Stimulated activated CD4-positive, alpha-beta T cell treated with anti-CD3 and anti-CD28 coated beads, Interleukin-4, amount 100 ng/mL, for 4 hours (primary cell): ENCODE results near the gene CHRNA10.
"Not testable (repeated sequence)": the region's sequence is repeated elsewhere in the genome, so short reads cannot be mapped to it uniquely, and the experiment has no call there.

ENCODE experiments used
- DNase-seq, 2 experiments: peaks; one replicate each; pipeline ENCODE4 v3.0.0-alpha.2; 2020

CHRNA10 gene

GRCh38 chr11:3664032-3664630, 7.1 kb downstream of the CHRNA10 start:
- no peak for DNase-seq

DNA sequence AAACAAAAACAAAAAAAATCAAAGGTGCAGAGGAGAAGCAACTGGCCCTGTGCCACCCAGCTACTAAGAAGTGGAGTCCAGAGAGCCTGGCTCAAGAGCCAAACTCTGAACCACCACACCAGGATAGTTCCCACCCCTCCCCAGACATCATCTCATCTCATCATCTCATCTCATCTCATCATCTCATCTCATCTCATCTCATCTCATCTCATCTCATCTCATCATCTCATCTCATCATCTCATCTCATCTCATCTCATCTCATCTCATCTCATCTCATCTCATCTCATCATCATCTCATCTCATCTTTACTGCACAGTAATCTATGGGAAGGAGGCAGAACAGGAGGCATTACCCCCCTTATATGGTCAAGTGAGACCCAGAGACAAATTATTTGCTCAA, 8.3 kb downstream of the CHRNA10 start:
- DNase-seq = no peak

DNA sequence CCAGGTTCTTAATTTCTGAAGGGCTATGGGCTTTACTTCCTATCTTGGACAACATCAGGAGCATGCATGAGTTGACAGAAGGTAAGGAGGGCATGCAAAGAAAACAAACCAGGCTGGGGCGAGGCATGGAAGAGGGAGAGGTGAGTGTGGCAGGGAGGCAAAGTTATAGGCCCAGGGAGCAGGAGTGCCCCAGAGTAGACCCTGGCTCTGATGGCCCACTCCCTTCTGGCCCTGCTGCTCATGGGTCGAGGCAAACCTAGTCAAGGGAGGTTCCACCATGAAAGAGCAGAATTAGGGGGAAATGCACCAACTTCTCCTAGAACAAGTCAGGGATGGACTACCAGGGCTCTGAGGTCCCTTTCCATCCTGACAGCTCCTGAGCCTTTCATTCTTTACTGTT, 10.2 kb downstream of the CHRNA10 start:
- DNase-seq = no peak

DNA sequence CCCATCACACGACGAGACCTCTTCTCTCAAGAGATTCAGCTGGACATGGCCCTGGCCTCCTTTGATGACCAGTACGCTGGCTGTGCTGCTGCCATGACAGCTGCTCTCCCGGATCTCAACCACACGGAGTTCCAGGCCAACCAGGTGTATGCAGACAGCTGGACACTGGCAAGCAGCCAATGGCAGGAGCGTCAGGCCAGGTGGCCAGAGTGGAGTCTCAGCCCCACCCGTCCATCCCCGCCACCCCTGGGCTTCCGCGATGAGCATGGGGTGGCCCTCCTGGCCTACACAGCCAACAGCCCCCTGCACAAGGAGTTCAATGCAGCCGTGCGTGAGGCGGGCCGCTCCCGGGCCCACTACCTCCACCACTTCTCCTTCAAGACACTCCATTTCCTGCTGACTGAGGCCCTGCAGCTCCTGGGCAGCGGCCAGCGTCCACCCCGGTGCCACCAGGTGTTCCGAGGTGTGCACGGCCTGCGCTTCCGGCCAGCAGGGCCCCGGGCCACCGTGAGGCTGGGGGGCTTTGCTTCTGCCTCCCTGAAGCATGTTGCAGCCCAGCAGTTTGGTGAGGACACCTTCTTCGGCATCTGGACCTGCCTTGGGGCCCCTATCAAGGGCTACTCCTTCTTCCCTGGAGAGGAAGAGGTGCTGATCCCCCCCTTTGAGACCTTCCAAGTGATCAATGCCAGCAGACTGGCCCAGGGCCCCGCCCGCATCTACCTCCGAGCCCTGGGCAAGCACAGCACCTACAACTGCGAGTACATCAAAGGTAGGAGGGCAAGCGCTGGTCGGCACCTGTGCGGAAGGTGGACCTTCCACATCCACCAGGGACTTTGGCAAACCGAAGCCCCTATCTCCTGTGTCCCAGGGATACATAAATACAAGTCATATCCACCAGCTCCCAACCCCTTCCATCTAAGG, 11.3 kb downstream of the CHRNA10 start:
- no peak for DNase-seq

DNA sequence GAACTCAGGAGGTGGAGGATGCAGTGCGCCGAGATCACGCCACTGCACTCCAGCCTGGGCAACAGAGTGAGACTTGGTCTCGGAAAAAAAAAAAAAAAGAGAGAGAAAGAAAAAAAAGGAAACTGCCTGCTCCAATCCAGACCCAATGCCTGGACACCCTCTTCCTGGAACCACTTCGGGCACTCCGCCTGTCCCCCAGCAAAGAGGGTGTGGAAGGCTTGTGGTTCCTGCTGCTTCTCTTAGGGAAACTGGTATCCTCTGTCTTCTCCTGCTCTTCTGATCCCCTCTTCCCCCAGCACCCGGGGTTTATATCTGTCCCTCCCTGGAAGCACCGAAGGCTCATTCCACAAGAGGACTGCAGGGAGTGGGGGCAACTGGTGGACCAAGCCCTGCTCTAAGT, 12.9 kb downstream of the CHRNA10 start:
- no peak for DNase-seq

DNA sequence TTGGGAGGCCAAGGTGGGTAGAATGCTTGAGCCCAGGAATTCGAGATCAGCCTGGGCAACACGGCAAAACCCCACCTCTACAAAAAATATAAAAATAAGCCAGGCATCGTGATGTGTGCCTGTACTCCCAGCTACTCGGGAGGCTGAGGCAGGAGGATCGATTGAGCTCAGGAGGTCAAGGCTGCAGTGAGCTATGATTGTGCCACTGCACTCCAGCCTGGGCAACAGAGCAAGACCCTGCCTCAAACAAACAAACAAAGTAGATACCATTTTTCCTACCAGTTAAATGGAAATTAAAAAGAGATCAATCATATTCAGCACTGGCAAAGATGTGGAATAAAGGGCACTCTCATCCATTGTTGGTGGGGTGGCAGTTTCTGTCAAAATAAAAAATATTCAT, 13.9 kb downstream of the CHRNA10 start:
- DNase-seq = not testable (repeated sequence)

DNA sequence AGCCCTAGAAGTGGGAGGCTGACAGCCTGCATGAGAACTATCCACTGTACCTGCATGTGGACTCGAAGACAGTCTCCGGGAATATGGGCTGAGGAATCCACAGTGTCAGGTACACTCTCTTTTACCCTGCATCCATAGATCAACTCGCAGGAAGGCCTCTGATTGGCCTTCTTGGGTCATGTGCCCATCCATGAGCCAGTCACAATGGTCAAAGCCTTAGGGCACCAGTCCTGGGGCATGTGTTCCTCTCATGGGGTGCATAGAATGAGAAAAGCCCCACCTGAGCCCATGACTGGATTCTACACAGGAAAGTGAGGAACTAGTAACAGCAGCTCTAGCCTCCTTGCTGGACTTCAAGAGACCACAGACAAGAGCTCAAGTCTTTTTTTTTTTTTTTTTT, 15.6 kb downstream of the CHRNA10 start:
- DNase-seq = no peak

- not testable (repeated sequence) for DNase-seq
Observed at GRCh38 chr11:3652514-3652913, 18.7 kb downstream of the CHRNA10 start.

DNA sequence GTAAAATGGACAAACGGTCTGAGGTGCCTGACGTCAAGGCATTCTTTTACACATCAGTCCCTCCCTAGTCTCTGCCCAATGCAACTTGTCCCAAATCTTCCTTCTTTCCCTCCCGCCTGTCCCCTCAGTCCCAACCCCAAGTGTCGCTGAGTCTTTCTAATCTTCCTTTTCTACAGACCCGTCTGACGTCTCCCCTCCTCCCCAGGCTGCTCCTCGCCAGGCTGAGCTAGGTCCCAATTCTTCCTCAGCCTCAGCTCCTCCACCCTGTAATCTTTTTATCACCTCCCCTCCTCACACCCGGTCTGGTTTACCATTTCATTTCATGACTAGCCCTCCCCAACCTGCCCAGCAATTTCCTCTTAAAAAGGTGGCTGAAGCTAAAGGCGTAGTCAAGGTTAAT, 21.8 kb downstream of the CHRNA10 start:
- not testable (repeated sequence) for DNase-seq

DNA sequence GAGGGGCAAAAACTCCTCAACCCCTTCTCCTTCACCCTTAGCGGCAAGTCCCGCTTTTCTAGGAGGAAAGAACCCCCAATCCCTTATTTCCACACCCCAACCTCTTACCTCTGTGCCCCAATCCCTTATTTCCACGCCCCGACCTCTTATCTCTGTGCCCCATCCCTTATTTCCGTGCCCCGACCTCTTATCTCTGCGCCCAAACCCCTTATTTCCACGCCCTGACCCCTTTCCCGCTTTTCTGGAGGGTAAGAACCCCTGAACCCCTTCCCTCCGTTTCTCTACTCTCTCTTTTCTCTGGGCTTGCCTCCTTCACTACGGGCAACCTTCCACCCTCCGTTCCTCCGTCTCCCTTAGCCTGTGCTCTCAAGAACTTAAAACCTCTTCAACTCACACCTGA, 22.3 kb downstream of the CHRNA10 start:
- not testable (repeated sequence) for DNase-seq

GRCh38 chr11:3645552-3645951, 25.6 kb downstream of the CHRNA10 start:
- no peak for DNase-seq

DNA sequence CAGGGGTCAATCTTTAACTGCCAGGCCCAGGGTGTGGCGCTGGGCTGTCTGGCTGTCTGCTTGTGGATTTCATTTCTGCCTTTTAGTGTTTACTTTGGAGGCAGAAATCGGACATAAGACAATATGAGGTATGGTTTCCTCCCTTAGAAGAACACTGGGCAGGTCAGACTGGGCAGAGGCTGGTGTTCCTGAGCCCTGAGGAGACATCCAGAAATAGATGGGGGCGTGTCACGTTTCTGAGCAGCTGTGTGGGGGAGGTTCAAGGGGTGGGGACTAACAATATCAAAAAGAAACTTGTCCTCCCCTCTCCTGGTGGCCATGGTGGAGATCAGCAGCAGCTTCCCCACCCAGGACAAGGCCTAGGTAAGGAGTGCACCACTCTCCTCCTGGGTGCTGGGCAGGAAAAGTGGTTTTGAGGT, 26.4 kb downstream of the CHRNA10 start, which contains the start of gene ART1:
Gene ART1 (plus strand): TSS at position 312 of the 419 bp plus-strand sequence. CDS start 14,086 bp downstream, outside the sequence.
- DNase-seq = no peak

DNA sequence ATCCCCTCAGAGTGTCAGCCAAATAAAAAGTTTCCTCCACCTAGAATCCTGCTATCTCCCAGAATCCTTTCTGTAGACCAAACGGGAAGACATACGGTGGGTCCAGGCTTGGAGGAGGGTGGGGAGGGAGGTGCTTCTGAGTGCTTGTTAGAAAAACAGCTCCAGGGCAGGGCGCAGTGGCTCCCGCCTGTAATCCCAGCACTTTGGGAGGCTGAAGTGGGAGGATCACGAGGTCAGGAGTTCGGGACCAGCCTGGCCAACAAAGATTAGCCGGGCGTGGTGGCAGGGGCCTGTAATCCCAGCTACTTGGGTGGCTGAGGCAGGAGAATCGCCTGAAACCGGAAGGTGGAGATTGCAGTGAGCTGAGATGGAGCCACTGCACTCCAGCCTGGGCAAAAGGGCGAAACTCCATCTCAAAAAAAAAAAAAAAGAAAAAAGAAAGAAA, 28.1 kb downstream of the CHRNA10 start:
- not testable (repeated sequence) for DNase-seq

GRCh38 chr11:3642071-3642951, 28.9 kb downstream of the CHRNA10 start:
- DNase-seq = peak; percentile 56 to 68

DNA sequence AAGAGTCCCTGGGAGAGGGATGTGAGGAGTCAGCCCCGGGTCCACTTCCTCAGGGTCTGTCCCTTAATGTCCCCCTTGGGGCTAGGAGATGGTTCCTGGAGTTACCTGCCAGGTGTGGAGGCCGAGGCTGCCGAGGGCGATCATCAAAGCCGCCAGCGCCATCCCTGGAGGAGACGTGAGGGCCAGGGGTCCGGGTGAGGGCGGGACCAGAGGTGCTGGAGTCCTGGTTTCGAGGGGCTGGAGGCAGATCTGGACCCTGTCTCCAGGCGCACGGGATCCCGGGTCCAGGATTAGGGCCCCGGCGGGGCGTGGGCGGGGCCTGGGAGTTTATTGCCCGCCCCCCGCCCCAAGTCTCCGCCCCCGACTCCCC, 29.5 kb downstream of the CHRNA10 start, which contains the start of gene ART5:
Gene ART5 (minus strand): TSS at position 292 of the 370 bp plus-strand sequence. CDS start 130 bp downstream, at position 162.
- no peak for DNase-seq

GRCh38 chr11:3641191-3641590, 30.0 kb downstream of the CHRNA10 start:
- no peak for DNase-seq

- no peak for DNase-seq
Observed at GRCh38 chr11:3639841-3640240, 31.3 kb downstream of the CHRNA10 start.

DNA sequence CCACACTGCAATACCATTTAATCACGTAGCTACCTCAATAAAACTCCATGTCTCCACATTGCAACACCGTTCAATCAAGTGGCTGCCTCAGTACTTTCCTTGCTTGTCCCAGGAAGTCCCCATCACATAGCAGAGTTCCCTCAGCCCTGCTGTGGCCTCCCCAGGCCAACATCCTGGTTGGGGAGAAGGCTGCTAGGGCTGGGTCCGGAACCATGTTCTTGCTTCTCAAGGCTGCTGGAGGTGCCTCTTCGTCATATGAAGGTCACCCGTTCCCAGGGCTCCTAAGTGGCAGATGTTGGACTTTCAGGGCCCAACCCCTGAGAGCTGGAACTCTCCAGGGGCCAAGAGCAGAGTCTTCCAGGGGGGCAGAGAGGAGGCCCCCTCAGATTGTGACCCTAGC, 32.7 kb downstream of the CHRNA10 start:
- no peak for DNase-seq

- no peak for DNase-seq
Observed at GRCh38 chr11:3637201-3637600, 34.0 kb downstream of the CHRNA10 start.

DNA sequence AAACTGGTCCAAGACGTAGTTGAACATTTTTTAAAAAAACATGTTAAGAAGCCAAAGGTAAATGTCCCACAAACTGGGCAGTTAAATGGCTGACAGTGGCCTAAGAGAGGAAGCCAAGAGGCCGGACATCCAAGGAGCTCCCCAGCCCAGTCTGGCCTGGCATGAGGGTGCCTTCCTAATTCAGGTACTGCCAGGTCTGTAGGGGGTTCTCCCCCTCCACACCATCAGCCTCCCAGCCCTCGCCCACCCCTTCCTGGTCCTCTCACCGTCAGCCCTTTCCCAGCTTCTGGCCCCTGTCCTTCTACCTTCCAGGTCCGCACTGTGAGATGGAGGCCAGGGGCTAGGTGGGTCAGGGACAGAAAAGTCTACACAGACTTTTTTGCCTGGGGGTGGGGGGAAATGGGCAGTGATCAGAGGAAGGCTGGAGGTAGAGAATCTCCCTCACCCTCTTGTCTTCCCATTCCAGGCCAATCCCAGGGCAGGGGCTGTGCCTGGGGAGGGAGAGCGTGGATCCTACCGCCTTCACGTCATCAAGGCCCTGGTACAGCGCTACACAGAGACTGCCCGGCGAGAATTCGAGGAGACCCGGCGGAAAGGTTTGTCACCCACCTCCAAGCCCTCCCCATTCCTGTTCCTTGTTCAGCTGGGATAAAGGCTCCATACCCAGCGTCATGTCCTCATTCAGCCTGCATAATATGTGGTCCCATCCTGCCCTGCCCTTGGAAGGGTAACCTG, 35.4 kb downstream of the CHRNA10 start:
- DNase-seq = no peak

- DNase-seq = no peak
Observed at GRCh38 chr11:3632070-3632660, 39.0 kb downstream of the CHRNA10 start.

- no peak for DNase-seq
Observed at GRCh38 chr11:3631331-3631730, 39.9 kb downstream of the CHRNA10 start.
